Calu3 (cell line): ENCODE data around the gene VPREB1. TPM values are rescaled to one million over a fixed set of nuclear protein-coding genes. Genes with fewer than 3 reads are reported as not detected.
"Not testable (repeated sequence)": the region's sequence is repeated elsewhere in the genome, so short reads cannot be mapped to it uniquely, and the experiment has no call there.

Source experiments
- BruUV-seq: library from RNA; stranded (reverse); fragments of 400-500 nt; replicated peaks from 2 replicates; lab custom pipeline; 2021; lab: Mats Ljungman, UMichigan
- CTCF ChIA-PET: fragments of 300-600 bp; sonication (Branson Sonifier 250); formaldehyde crosslinking; loops from one replicate; lab custom pipeline; 2022; ENCODE audit warnings: antibody characterized with exemption; lab: Charles Lee
- DNase-seq: peaks from one replicate; pipeline ENCODE4 v3.0.0; 2022
- H3K27ac Mint-ChIP-seq: one replicate; pipeline ENCODE4 v1.8.0; 2022; ENCODE audit warnings: mixed read lengths; ENCODE audit not compliant: unreplicated experiment
- H3K27me3 Mint-ChIP-seq: one replicate; pipeline ENCODE4 v1.8.0; 2022; ENCODE audit warnings: mixed read lengths; ENCODE audit not compliant: unreplicated experiment
- H3K36me3 Mint-ChIP-seq: one replicate; pipeline ENCODE4 v1.8.0; 2022; ENCODE audit warnings: mild to moderate bottlenecking, moderate library complexity, mixed read lengths; ENCODE audit not compliant: insufficient read depth, unreplicated experiment
- H3K4me1 Mint-ChIP-seq: one replicate; pipeline ENCODE4 v1.8.0; 2022; ENCODE audit warnings: mild to moderate bottlenecking, low read depth, mixed read lengths; ENCODE audit not compliant: unreplicated experiment
- H3K4me3 Mint-ChIP-seq: one replicate; pipeline ENCODE4 v1.8.0; 2022; ENCODE audit warnings: mild to moderate bottlenecking, low read depth, moderate library complexity, mixed read lengths; ENCODE audit not compliant: unreplicated experiment
- H3K9me3 Mint-ChIP-seq: one replicate; pipeline ENCODE4 v1.8.0; 2022; ENCODE audit warnings: low read depth, mixed read lengths; ENCODE audit not compliant: unreplicated experiment
- intact Hi-C: fragments of 100-400 bp; cut with micrococcal nuclease; formaldehyde crosslinking; loops from one replicate; pipeline ENCODE4 v1.10.0; 2022; ENCODE audit not compliant: unreplicated experiment
- total RNA-seq: library from RNA; stranded (reverse); gene quantifications from 2 replicates; pipeline ENCODE4 v1.2.3, GENCODE V29; 2022

The VPREB1 gene
- total RNA-seq, 1 experiment from 2014 or later = not detected

DNA sequence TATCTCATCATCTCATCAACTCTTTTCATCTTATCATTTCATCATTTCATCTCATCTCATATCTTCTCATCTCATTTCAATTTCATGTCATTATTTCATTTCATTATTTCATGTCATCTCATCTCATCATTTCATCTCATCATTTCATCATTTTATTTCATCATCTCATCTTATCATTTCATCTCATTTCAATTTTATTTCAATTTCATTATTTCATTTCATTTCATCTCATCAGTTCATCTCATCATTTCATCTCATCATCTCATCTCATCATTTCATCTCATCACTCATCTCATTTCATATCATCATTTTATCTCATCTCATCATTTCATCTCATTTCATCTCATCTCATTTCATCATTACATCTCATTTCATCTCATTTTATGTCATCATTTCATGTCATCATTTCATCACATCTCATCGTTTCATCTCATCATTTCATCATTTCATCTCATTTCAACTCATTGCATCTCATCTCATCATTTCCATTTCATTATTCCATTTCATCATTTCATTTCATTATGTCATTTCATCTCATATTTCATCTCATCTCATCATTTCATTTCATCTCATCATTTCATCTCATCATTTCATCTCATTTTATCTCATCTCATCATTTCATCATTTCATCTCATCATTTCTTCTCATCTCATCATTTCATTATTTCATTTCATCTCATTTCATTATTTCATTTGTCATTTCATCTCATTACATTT is 42.0 kb downstream of the VPREB1 start:
- DNase-seq, H3K4me3 Mint-ChIP-seq, H3K4me1 Mint-ChIP-seq, H3K36me3 Mint-ChIP-seq, H3K27me3 Mint-ChIP-seq, H3K27ac Mint-ChIP-seq, H3K9me3 Mint-ChIP-seq, intact Hi-C loops, CTCF ChIA-PET, BruUV-seq: not testable (repeated sequence)

DNA sequence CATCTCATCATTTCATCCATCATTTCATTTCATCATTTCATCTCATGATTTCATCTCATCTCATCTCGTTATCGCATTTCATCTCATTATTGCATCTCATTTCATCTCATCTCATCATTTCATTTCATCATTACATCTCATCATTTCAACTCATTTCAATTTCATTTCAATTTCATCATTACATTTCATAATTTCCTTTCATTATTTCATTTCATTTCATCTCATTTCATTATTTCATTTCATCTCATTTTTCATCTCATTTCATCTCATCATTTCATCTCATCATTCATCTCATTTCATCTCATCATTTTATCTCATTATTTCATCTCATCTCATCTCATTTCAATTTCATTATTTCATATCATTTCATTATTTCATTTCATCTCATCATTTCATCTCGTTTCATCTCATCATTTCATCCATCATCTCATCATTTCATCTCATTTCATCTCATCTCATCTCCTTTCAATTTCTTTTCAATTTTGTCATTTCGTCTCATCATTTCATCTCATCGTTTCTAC is 42.6 kb downstream of the VPREB1 start:
- H3K27me3 Mint-ChIP-seq, H3K27ac Mint-ChIP-seq, H3K4me1 Mint-ChIP-seq, CTCF ChIA-PET, H3K9me3 Mint-ChIP-seq, H3K36me3 Mint-ChIP-seq, H3K4me3 Mint-ChIP-seq, DNase-seq, BruUV-seq, intact Hi-C loops: not testable (repeated sequence)

DNA sequence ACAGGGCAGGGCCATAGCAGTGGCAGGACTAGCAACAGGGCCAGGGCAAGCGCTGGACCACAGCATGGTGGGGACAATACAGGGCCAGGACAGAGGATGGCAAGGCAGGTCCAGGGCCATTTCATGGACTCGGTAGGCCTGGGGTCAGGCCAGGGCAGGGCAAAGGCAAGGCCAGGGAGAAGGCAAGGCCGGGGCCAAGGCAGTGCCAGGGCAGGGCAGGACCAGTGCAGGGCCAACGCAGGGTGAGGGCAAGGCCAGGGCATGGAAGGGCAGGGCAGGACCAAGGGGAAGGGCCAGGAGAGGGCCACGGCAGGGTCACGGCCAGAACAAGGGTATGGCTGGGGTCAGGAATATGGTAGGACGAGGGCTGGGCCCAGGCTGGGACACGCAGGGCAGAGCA is 45.1 kb downstream of the VPREB1 start:
- BruUV-seq, H3K4me3 Mint-ChIP-seq, intact Hi-C loops, DNase-seq, H3K4me1 Mint-ChIP-seq, H3K27ac Mint-ChIP-seq, H3K27me3 Mint-ChIP-seq, CTCF ChIA-PET, H3K9me3 Mint-ChIP-seq, H3K36me3 Mint-ChIP-seq: not testable (repeated sequence)

DNA sequence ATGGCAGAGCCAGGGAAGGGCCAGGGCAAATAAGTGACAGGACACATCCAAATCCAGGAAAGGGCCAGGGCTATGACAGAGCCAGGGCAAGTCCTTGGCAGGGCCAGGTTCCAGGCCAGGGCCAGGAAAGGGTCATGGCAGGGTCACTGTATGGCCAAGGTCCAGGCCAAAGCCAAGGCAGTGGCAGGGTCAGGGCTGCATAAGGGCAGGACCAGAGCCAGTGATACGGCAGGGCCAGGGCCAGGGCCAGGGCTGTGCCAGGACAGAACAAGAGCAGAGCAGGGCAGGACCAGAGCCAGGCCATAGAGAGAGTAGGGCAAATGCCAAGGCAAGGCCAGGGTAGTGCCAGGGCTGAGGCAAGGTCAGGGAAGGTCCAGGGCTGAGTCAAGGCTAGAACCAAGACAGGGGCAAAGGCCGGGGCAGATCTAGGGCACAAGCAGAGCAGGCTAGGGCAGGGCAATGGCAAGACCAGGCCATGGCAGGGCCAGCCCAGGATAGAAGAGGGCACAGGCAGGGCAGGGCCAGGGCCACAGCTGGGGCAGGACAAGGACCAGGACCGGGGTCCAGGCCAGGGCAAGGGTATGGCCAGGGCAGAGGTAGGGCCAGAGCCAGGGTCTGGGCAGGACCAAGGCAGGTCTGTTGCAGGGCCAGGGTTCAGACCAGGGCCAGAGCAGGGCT is 46.7 kb downstream of the VPREB1 start:
- H3K27me3 Mint-ChIP-seq, H3K27ac Mint-ChIP-seq, CTCF ChIA-PET: not testable (repeated sequence)

DNA sequence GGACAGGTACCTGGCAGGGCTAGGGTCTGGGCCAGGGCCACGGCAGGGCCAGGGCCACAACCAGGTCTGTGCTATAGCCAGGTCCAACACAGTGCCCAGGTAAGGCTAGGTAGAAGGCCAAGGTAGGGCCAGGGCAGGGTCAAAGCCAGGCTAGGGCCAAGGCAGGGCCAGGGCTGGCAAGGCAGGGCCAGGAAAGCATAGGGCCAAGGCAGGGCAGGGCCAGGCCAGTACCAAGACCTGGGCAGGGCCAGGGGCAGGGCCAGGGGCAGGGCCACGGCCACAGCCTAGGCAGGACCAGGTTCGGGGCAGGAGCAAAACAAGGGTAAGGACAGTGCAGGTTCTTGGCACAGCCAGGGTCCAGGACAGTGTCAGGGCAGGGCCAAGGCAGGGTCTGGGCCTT is 48.1 kb downstream of the VPREB1 start:
- H3K9me3 Mint-ChIP-seq, CTCF ChIA-PET, intact Hi-C loops, H3K4me1 Mint-ChIP-seq, BruUV-seq, DNase-seq, H3K27ac Mint-ChIP-seq, H3K27me3 Mint-ChIP-seq, H3K4me3 Mint-ChIP-seq: not testable (repeated sequence)
- H3K36me3 Mint-ChIP-seq = peaks cover 10% of the 10 kb centered on the region

More for the DNA sequence above, 46.7 kb downstream of the VPREB1 start:
- H3K4me1 Mint-ChIP-seq, H3K4me3 Mint-ChIP-seq, DNase-seq, H3K9me3 Mint-ChIP-seq, intact Hi-C loops, BruUV-seq, H3K36me3 Mint-ChIP-seq: not testable (repeated sequence)

DNA sequence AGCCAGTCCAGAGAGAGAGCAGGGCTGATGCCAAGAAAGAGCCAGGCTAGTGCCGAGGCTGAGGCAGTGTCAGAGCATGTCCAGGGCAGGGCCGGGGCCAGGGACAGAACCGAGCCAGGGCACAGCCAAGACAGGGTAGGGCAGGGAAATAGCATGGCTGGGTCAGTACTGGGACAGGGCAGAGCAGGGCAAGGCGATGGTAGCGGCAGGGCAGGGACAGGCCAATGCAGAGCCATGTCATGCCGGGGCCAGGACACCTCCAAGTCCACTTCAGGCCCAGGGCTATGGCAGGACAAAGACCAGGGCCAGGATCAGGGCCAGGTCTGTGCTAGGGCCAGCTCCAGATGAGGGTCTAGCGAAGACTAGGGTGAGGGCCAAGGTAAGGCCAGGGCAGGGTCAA is 48.9 kb downstream of the VPREB1 start:
- H3K9me3 Mint-ChIP-seq, intact Hi-C loops, H3K4me1 Mint-ChIP-seq, BruUV-seq, DNase-seq, CTCF ChIA-PET, H3K4me3 Mint-ChIP-seq, H3K27ac Mint-ChIP-seq, H3K27me3 Mint-ChIP-seq: not testable (repeated sequence)
- peaks cover 18% of the 10 kb centered on the region for H3K36me3 Mint-ChIP-seq

DNA sequence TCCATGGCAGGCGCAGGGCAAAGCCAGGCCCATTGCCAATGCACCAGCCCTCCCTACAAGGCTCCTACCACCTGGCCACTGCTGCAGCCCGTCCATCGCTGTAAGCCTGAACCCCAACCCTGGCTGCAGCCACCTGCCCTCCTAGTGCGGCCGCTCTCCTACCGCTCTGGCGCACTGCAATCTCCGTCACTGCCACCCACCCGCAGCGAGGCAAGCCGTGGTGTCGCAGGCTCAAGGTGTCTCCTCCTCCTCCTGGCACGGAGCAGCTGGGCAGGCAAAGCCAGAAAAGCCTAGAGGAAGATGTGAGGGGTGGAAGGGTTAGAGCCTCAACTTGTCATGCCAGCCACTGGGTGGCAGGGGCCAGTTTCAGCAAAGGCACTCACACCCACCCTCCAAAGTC is 50.1 kb downstream of the VPREB1 start:
- peaks cover 20% of the 10 kb centered on the region for H3K36me3 Mint-ChIP-seq
- H3K4me1 Mint-ChIP-seq, H3K4me3 Mint-ChIP-seq, H3K27ac Mint-ChIP-seq, DNase-seq, BruUV-seq, CTCF ChIA-PET, H3K9me3 Mint-ChIP-seq, H3K27me3 Mint-ChIP-seq: not testable (repeated sequence)
- intact Hi-C loops = loop anchor here (5.0 kb wide), 1 partner anchor 87 kb away; no protein-coding TSS in a partner anchor
